HG02588 (cell line): ENCODE data around the gene TRIP12.
"Not testable (repeated sequence)": the region's sequence is repeated elsewhere in the genome, so short reads cannot be mapped to it uniquely, and the experiment has no call there.

ENCODE experiments used
- ATAC-seq: cut with Tn5 transposase; IDR thresholded peaks from one replicate; pipeline ENCODE4 v1.9.1; 2021; ENCODE audit warnings: mild to moderate bottlenecking, moderate library complexity; ENCODE audit not compliant: unreplicated experiment

The TRIP12 gene

GRCh38 chr2:229921101-229921891, 513 bp downstream of the TRIP12 start:
- ATAC-seq: peak; percentile 29

- no peak for ATAC-seq
These were observed 1.7 kb downstream of the TRIP12 start for GRCh38 chr2:229920011-229920641.

- ATAC-seq: no peak
These were observed 4.0 kb downstream of the TRIP12 start for GRCh38 chr2:229917793-229918192.

GRCh38 chr2:229914171-229914570, 7.6 kb downstream of the TRIP12 start:
- ATAC-seq: no peak

GRCh38 chr2:229910832-229911412, 10.9 kb downstream of the TRIP12 start:
- ATAC-seq: peak; percentile 72

- peak; percentile 26 for ATAC-seq
These were observed 11.5 kb downstream of the TRIP12 start for GRCh38 chr2:229910147-229910831.

- no peak for ATAC-seq
These were observed 12.7 kb downstream of the TRIP12 start for GRCh38 chr2:229909090-229909489.

GRCh38 chr2:229905601-229906000, 16.2 kb downstream of the TRIP12 start:
- no peak for ATAC-seq

GRCh38 chr2:229903037-229903436, 18.8 kb downstream of the TRIP12 start:
- ATAC-seq: no peak

GRCh38 chr2:229901819-229902218, 20.0 kb downstream of the TRIP12 start:
- ATAC-seq: no peak

- ATAC-seq: not testable (repeated sequence)
These were observed 21.3 kb downstream of the TRIP12 start for GRCh38 chr2:229900514-229900913.

GRCh38 chr2:229900012-229900411, 21.8 kb downstream of the TRIP12 start:
- ATAC-seq: no peak

GRCh38 chr2:229899604-229900003, 22.2 kb downstream of the TRIP12 start:
- no peak for ATAC-seq

- no peak for ATAC-seq
These were observed 25.0 kb downstream of the TRIP12 start for GRCh38 chr2:229896857-229897256.

GRCh38 chr2:229889023-229889422, 32.8 kb downstream of the TRIP12 start:
- no peak for ATAC-seq

- ATAC-seq: no peak
These were observed 33.8 kb downstream of the TRIP12 start for GRCh38 chr2:229888031-229888430.

GRCh38 chr2:229887441-229887840, 34.4 kb downstream of the TRIP12 start:
- no peak for ATAC-seq

GRCh38 chr2:229884775-229885699, 36.8 kb downstream of the TRIP12 start:
- peak; percentile 72 for ATAC-seq

GRCh38 chr2:229882583-229882982, 39.2 kb downstream of the TRIP12 start:
- ATAC-seq: no peak

- no peak for ATAC-seq
These were observed 40.8 kb downstream of the TRIP12 start for GRCh38 chr2:229880892-229881586.
